ENCODE data around the gene WSB1.

The WSB1 gene

GRCh38 chr17:27306276-27306835, 12.4 kb downstream of the WSB1 start:
- in situ Hi-C loops (cut with HindIII; ENCODE audit: low pct_unique_long_range_greater_than_20kb, low sequenced_read_pairs) = no loop called here
- TF ChIP-seq JUND (IDR thresholded peaks at IDR 0.05; ENCODE audit: low read depth) = no peak
- DNase-seq (ENCODE audit: low read depth in 1 of 2, low spot score in 1 of 2) = no peak

GRCh38 chr17:27310565-27311110, 16.7 kb downstream of the WSB1 start:
- DNase-seq (ENCODE audit: low read depth in 1 of 2, low spot score in 1 of 2) = no peak
- in situ Hi-C loops (cut with HindIII; ENCODE audit: low pct_unique_long_range_greater_than_20kb, low sequenced_read_pairs) = no loop called here
- TF ChIP-seq JUND (IDR thresholded peaks at IDR 0.05; ENCODE audit: low read depth) = no peak

GRCh38 chr17:27313301-27313700, 19.4 kb downstream of the WSB1 start:
- in situ Hi-C loops (cut with HindIII; ENCODE audit: low pct_unique_long_range_greater_than_20kb, low sequenced_read_pairs) = no loop called here

DNA sequence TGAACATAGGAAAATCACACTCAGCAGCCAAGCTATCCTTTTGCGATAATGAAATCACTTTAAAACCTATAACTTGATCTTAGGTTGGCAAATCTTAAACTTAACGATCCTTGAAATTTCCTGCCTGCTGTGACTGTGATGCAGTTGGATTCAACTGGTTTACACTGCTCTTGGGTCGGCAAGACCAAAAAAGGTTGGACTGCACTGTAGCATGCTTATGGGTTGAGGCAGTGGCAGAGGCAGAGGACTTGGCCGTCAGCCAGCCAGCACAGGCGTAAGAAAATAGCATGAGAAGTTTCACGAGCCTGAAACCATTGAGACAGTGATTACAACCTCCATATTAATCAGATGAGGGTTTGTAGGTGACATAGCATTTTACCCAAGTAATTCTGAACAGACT, 21.4 kb downstream of the WSB1 start:
- DNase-seq (ENCODE audit: low read depth in 1 of 2, low spot score in 1 of 2) = no peak
- in situ Hi-C loops (cut with HindIII; ENCODE audit: low pct_unique_long_range_greater_than_20kb, low sequenced_read_pairs) = no loop called here
- no peak for TF ChIP-seq JUND (IDR thresholded peaks at IDR 0.05; ENCODE audit: low read depth)

More at GRCh38 chr17:27313301-27313700, 19.4 kb downstream of the WSB1 start:
- TF ChIP-seq JUND (IDR thresholded peaks at IDR 0.05; ENCODE audit: low read depth) = no peak
- DNase-seq (ENCODE audit: low read depth in 1 of 2, low spot score in 1 of 2) = no peak

- DNase-seq (ENCODE audit: low read depth in 1 of 2, low spot score in 1 of 2) = no peak
- in situ Hi-C loops (cut with HindIII; ENCODE audit: low pct_unique_long_range_greater_than_20kb, low sequenced_read_pairs) = no loop called here
- no peak for TF ChIP-seq JUND (IDR thresholded peaks at IDR 0.05; ENCODE audit: low read depth)
Observed at GRCh38 chr17:27315796-27316465, 22.0 kb downstream of the WSB1 start.

GRCh38 chr17:27318228-27318627, 24.3 kb downstream of the WSB1 start:
- no peak for DNase-seq (ENCODE audit: low read depth in 1 of 2, low spot score in 1 of 2)
- TF ChIP-seq JUND (IDR thresholded peaks at IDR 0.05; ENCODE audit: low read depth) = no peak
- in situ Hi-C loops (cut with HindIII; ENCODE audit: low pct_unique_long_range_greater_than_20kb, low sequenced_read_pairs) = no loop called here

DNA sequence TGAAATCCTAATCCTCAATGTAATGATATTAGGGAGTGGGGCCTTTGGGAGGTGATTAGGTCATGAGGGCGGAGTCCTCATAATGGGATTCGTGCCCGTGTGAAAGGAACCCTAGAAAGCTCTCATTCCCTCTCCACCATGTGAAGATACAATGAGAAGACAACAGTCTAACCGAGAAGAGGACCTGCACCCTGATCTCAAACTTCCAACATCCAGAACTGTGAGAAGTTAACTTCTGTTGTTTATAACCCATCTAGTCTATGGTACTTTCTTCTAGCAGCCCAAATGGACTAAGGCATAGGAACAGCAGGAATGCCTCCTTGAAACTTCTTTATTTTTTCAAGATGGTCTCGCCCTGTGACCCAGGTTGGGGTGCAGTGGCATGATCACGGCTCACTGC, 24.7 kb downstream of the WSB1 start:
- no peak for TF ChIP-seq JUND (IDR thresholded peaks at IDR 0.05; ENCODE audit: low read depth)
- in situ Hi-C loops (cut with HindIII; ENCODE audit: low pct_unique_long_range_greater_than_20kb, low sequenced_read_pairs) = no loop called here
- DNase-seq (ENCODE audit: low read depth in 1 of 2, low spot score in 1 of 2) = no peak

DNA sequence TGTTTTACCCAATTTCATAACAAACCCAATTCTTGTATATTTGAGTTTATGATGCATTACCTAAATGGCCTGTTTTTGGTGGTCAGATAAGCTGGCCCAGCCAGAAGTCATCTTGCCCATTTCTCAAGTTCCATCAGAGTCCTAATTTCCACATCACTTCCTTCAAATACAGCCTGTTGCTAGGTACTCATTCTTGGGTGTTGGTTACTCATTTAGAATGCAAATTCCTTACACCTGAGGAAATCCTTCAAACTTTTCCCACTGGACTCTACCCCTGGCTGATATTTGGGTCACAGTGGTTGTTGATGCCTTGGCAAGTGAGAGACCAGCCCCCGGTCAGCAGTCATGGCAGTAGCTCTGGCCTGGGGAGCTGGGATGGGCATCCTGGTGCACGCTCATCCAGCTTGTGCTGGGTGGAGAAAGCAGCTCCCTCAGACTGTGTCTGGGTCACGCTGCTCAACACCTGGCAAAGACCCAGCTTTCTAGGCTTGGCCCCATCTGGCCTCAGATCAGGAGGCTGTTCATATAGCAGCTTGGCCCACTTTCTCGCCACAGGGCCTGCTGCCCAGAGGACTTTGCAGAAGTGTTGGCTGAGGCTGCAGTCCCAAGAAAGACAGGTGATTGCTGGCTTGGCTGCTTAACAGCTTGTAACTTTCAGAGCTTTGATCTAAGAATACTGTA, 25.8 kb downstream of the WSB1 start:
- no peak for TF ChIP-seq JUND (IDR thresholded peaks at IDR 0.05; ENCODE audit: low read depth)
- DNase-seq (ENCODE audit: low read depth in 1 of 2, low spot score in 1 of 2) = no peak
- in situ Hi-C loops (cut with HindIII; ENCODE audit: low pct_unique_long_range_greater_than_20kb, low sequenced_read_pairs) = no loop called here

- DNase-seq (ENCODE audit: low read depth in 1 of 2, low spot score in 1 of 2) = no peak
- in situ Hi-C loops (cut with HindIII; ENCODE audit: low pct_unique_long_range_greater_than_20kb, low sequenced_read_pairs) = no loop called here
- TF ChIP-seq JUND (IDR thresholded peaks at IDR 0.05; ENCODE audit: low read depth) = no peak
Observed at GRCh38 chr17:27320222-27320560, 26.3 kb downstream of the WSB1 start.

- no peak for DNase-seq (ENCODE audit: low read depth in 1 of 2, low spot score in 1 of 2)
Observed at GRCh38 chr17:27321372-27321771, 27.5 kb downstream of the WSB1 start.

GRCh38 chr17:27322026-27322425, 28.1 kb downstream of the WSB1 start:
- no peak for DNase-seq (ENCODE audit: low read depth in 1 of 2, low spot score in 1 of 2)
- in situ Hi-C loops (cut with HindIII; ENCODE audit: low pct_unique_long_range_greater_than_20kb, low sequenced_read_pairs) = no loop called here
- no peak for TF ChIP-seq JUND (IDR thresholded peaks at IDR 0.05; ENCODE audit: low read depth)

More at GRCh38 chr17:27321372-27321771, 27.5 kb downstream of the WSB1 start:
- TF ChIP-seq JUND (IDR thresholded peaks at IDR 0.05; ENCODE audit: low read depth) = no peak
- in situ Hi-C loops (cut with HindIII; ENCODE audit: low pct_unique_long_range_greater_than_20kb, low sequenced_read_pairs) = no loop called here

DNA sequence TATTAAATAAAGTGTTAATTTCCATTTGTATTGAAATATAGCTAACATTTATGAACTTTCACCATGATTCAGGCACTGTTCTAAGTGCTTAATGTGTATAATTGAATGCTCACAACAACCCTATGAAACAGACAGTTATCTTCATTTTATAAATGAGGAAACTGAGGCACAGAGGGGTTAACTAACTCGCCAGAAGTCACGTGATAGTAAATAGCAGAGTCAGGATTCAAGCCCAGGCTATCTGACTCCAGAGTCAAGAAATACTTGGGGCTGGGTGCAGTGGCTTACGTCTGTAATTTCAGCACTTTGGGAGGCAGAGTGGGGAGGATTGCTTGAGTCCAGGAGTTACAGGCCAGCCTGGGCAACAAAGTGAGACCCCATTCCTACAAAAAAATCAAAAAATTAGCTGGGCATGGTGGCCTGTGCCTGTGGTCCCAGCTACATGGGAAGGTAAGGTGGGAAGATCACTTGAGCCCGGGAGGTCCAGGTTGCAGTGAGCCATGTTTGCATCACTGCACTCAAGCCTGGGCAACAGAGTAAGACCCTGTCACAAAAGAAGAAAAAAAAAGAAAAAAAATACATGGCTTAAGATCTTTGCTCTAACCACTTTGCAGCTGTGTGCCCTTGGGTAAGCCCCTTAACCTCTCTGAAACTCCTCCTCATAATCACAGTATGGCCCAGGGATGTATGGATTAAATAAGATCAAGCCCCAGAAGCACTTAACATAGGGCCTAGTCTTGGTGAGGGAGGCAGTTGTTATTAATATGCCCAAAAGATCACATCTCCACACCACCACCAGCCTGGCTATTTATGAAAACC, 29.0 kb downstream of the WSB1 start:
- TF ChIP-seq JUND (IDR thresholded peaks at IDR 0.05; ENCODE audit: low read depth) = no peak
- in situ Hi-C loops (cut with HindIII; ENCODE audit: low pct_unique_long_range_greater_than_20kb, low sequenced_read_pairs) = no loop called here
- no peak for DNase-seq (ENCODE audit: low read depth in 1 of 2, low spot score in 1 of 2)
